ENCODE results near the gene KRTAP4-3.
"Not testable (repeated sequence)": the region's sequence is repeated elsewhere in the genome, so short reads cannot be mapped to it uniquely, and the experiment has no call there.

KRTAP4-3 gene

DNA sequence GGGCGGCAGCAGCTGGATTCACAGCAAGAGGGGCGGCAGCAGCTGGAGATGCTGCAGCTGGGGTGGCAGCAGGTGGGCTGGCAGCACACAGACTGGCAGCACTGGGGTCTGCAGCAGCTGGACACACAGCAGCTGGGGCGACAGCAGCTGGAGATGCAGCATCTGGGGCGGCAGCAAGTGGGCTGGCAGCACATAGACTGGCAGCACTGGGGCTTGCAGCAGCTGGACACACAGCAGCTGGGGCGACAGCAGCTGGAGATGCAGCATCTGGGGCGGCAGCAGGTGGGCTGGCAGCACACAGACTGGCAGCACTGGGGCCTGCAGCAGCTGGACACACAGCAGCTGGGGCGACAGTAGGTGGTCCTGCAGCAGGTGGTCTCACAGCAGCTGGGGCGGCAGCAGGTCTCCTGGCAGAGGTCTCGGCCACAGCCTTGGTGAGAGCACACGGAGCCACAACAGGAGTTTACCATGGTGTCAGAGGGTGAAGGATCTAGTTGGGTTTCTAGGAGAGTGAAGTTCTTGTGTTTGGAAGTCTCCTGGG is 50.1 kb downstream of the KRTAP4-3 start, which contains the start of gene KRTAP4-11:
TSS of gene KRTAP4-11 (minus strand) at position 528 of the 541 bp plus-strand sequence. CDS start at position 470, 58 bp downstream.
- not testable (repeated sequence) for DNase-seq (ENCODE audit: low spot score)

All from SW480 (cell line).